DND-41 (cell line): ENCODE results near the gene RGS3.

Experiments used
- ATAC-seq: fragments of 200-7000 bp; cut with Tn5 transposase; 3 replicates; pipeline ENCODE4 v1.9.1; 2021; ENCODE audit warnings: low read depth; ENCODE audit not compliant: insufficient read depth
- DNase-seq: peaks from one replicate; pipeline ENCODE4 v3.0.0-alpha.2; 2020
- H2AFZ ChIP-seq: 2 replicates; pipeline ENCODE4 v1.6.0; 2012; ENCODE audit warnings: low read depth, low read length
- H3K27ac ChIP-seq: 2 replicates; pipeline ENCODE4 v1.5.1; 2012; ENCODE audit warnings: low read length, inconsistent platforms
- H3K27me3 ChIP-seq: fragments of 200-600 bp; sonication (generic); 2 replicates; pipeline ENCODE4 v1.6.0; 2012; ENCODE audit warnings: low read length, mild to moderate bottlenecking, inconsistent platforms; ENCODE audit not compliant: insufficient read depth, poor library complexity
- H3K36me3 ChIP-seq: 2 replicates; pipeline ENCODE4 v1.5.1; 2012; ENCODE audit warnings: low read length, inconsistent platforms; ENCODE audit not compliant: insufficient read depth
- H3K4me1 ChIP-seq: 2 replicates; pipeline ENCODE4 v1.5.1; 2012; ENCODE audit warnings: mild to moderate bottlenecking, low read length; ENCODE audit not compliant: insufficient read depth
- H3K4me2 ChIP-seq: 2 replicates; pipeline ENCODE4 v1.6.0; 2012; ENCODE audit warnings: mild to moderate bottlenecking, moderate library complexity, low read length, inconsistent platforms; ENCODE audit not compliant: insufficient read depth
- H3K4me3 ChIP-seq, 2 experiments: fragments of 200-600 bp in 1 of 2; shearing (Covaris generic) in 1 of 2; 2 replicates each; pipeline ENCODE4 v1.5.1; 2012 to 2016; ENCODE audit warnings: inconsistent platforms in 2 of 2, low read length in 2 of 2, mild to moderate bottlenecking in 2 of 2, low read depth in 1 of 2, moderate library complexity in 1 of 2
- H3K79me2 ChIP-seq: 2 replicates; pipeline ENCODE4 v1.6.0; 2012; ENCODE audit warnings: low read length, inconsistent platforms; ENCODE audit not compliant: insufficient read depth
- H3K9ac ChIP-seq: 2 replicates; pipeline ENCODE4 v1.6.0; 2012; ENCODE audit warnings: low read depth, mild to moderate bottlenecking, inconsistent platforms, low read length, moderate library complexity
- H3K9me3 ChIP-seq: 2 replicates; pipeline ENCODE4 v1.5.1; 2012; ENCODE audit warnings: low read length, moderate library complexity, mild to moderate bottlenecking, inconsistent platforms; ENCODE audit not compliant: insufficient read depth, severe bottlenecking
- H4K20me1 ChIP-seq: 2 replicates; pipeline ENCODE4 v1.6.0; 2012; ENCODE audit warnings: low read length; ENCODE audit not compliant: insufficient read depth
- EZH2 ChIP-seq: IDR thresholded peaks from 3 replicates; pipeline ENCODE4 v1.6.1; 2012; ENCODE audit warnings: borderline replicate concordance, low read depth, mild to moderate bottlenecking, moderate library complexity, low read length, inconsistent platforms; ENCODE audit not compliant: severe bottlenecking
- TF ChIP-seq, protein P1 (sequence below): IDR thresholded peaks from 2 replicates; pipeline ENCODE4 v1.5.1; 2012; ENCODE audit warnings: borderline replicate concordance, low read length, moderate library complexity, mild to moderate bottlenecking; ENCODE audit not compliant: poor library complexity, severe bottlenecking; ENCODE audit errors: extremely low read depth

The RGS3 gene

DNA sequence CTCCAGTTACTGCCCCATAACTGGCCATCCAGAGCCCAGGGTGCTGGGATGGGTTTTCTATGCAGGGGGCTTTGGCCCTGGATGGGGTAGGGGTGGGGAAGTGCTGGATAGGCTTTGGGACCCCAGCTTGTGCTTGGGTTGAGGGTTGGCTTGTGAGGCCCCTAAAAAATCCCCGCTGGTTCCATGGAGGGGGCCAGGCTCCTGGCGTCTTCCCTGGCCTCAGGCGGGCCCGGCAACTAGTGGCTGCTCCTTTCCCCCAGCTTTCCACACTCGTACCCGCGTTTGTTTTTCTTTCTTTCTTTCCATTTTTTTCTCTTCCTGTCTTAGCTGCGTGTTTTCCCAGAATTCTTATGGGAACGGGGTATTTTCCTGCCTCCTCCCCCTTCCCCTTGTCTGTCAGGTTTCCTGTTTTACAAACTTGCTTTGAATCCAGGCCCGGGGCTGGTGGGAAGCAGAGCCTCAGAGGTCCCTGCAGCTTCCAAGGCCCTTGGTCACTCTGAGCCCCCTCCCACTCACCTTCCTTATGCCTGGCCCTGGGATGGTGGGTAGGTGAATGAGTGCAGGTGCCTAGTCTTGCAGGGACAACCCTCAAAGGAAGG lies 40.2 kb downstream of the RGS3 start:
- no peaks in the 10 kb centered on the region for H3K36me3 ChIP-seq
- TF ChIP-seq, protein P1, sequence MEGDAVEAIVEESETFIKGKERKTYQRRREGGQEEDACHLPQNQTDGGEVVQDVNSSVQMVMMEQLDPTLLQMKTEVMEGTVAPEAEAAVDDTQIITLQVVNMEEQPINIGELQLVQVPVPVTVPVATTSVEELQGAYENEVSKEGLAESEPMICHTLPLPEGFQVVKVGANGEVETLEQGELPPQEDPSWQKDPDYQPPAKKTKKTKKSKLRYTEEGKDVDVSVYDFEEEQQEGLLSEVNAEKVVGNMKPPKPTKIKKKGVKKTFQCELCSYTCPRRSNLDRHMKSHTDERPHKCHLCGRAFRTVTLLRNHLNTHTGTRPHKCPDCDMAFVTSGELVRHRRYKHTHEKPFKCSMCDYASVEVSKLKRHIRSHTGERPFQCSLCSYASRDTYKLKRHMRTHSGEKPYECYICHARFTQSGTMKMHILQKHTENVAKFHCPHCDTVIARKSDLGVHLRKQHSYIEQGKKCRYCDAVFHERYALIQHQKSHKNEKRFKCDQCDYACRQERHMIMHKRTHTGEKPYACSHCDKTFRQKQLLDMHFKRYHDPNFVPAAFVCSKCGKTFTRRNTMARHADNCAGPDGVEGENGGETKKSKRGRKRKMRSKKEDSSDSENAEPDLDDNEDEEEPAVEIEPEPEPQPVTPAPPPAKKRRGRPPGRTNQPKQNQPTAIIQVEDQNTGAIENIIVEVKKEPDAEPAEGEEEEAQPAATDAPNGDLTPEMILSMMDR = no peak
- H2AFZ ChIP-seq = no peak overlapping the region
- H3K4me1 ChIP-seq = no peaks in the 10 kb centered on the region
- H3K9me3 ChIP-seq = no peaks in the 10 kb centered on the region
- H3K4me2 ChIP-seq = no peak overlapping the region
- H3K27ac ChIP-seq = no peak overlapping the region
- no peaks in the 10 kb centered on the region for H3K27me3 ChIP-seq
- no peaks in the 10 kb centered on the region for H3K79me2 ChIP-seq
- ATAC-seq (no peak), DNase-seq (no peak)
- no peak overlapping the region for H3K4me3 ChIP-seq
- no peak overlapping the region for H3K9ac ChIP-seq
- H4K20me1 ChIP-seq = no peaks in the 10 kb centered on the region

GRCh38 chr9:113504725-113505590 lies 41.4 kb downstream of the RGS3 start:
- TF ChIP-seq EZH2 = no peak
- TF ChIP-seq, protein P1 = no peak
- Histone ChIP-seq H3K36me3 (no peaks in the 10 kb centered on the region), H2AFZ (no peak overlapping the region), H3K27ac (no peak overlapping the region), H3K27me3 (no peaks in the 10 kb centered on the region), H3K9ac (no peak overlapping the region), H3K4me3 (no peak overlapping the region), H3K4me1 (no peaks in the 10 kb centered on the region), H3K79me2 (no peaks in the 10 kb centered on the region), H4K20me1 (no peaks in the 10 kb centered on the region), H3K4me2 (no peak overlapping the region), H3K9me3 (no peaks in the 10 kb centered on the region)
- ATAC-seq (no peak), DNase-seq (no peak)

- Histone ChIP-seq H3K36me3 (no peaks in the 10 kb centered on the region), H3K27me3 (no peaks in the 10 kb centered on the region), H3K4me3 (no peak overlapping the region), H4K20me1 (no peaks in the 10 kb centered on the region), H3K79me2 (no peaks in the 10 kb centered on the region), H3K27ac (no peak overlapping the region), H3K9me3 (no peaks in the 10 kb centered on the region), H2AFZ (no peak overlapping the region), H3K9ac (no peak overlapping the region), H3K4me2 (no peak overlapping the region), H3K4me1 (0 out of 2 replicates have a peak, but pooled peaks cover 2% of the 10 kb centered on the region)
- DNase-seq = no peak
- no peak for TF ChIP-seq EZH2
- TF ChIP-seq, protein P1 = no peak
- no peak for ATAC-seq
These were observed 42.6 kb downstream of the RGS3 start for GRCh38 chr9:113506090-113506589.
